Activated CD4-positive, CD25-positive, alpha-beta regulatory T cell (primary cell): ENCODE results near the gene NCAPD3.
"Not testable (repeated sequence)": the region's sequence is repeated elsewhere in the genome, so short reads cannot be mapped to it uniquely, and the experiment has no call there.

Experiments
- DNase-seq, 4 experiments: peaks; one replicate each; lab custom pipeline; 2025; lab: John Stamatoyannopoulos, UW

NCAPD3 gene, protein sequence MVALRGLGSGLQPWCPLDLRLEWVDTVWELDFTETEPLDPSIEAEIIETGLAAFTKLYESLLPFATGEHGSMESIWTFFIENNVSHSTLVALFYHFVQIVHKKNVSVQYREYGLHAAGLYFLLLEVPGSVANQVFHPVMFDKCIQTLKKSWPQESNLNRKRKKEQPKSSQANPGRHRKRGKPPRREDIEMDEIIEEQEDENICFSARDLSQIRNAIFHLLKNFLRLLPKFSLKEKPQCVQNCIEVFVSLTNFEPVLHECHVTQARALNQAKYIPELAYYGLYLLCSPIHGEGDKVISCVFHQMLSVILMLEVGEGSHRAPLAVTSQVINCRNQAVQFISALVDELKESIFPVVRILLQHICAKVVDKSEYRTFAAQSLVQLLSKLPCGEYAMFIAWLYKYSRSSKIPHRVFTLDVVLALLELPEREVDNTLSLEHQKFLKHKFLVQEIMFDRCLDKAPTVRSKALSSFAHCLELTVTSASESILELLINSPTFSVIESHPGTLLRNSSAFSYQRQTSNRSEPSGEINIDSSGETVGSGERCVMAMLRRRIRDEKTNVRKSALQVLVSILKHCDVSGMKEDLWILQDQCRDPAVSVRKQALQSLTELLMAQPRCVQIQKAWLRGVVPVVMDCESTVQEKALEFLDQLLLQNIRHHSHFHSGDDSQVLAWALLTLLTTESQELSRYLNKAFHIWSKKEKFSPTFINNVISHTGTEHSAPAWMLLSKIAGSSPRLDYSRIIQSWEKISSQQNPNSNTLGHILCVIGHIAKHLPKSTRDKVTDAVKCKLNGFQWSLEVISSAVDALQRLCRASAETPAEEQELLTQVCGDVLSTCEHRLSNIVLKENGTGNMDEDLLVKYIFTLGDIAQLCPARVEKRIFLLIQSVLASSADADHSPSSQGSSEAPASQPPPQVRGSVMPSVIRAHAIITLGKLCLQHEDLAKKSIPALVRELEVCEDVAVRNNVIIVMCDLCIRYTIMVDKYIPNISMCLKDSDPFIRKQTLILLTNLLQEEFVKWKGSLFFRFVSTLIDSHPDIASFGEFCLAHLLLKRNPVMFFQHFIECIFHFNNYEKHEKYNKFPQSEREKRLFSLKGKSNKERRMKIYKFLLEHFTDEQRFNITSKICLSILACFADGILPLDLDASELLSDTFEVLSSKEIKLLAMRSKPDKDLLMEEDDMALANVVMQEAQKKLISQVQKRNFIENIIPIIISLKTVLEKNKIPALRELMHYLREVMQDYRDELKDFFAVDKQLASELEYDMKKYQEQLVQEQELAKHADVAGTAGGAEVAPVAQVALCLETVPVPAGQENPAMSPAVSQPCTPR (N-terminal part only)

DNA sequence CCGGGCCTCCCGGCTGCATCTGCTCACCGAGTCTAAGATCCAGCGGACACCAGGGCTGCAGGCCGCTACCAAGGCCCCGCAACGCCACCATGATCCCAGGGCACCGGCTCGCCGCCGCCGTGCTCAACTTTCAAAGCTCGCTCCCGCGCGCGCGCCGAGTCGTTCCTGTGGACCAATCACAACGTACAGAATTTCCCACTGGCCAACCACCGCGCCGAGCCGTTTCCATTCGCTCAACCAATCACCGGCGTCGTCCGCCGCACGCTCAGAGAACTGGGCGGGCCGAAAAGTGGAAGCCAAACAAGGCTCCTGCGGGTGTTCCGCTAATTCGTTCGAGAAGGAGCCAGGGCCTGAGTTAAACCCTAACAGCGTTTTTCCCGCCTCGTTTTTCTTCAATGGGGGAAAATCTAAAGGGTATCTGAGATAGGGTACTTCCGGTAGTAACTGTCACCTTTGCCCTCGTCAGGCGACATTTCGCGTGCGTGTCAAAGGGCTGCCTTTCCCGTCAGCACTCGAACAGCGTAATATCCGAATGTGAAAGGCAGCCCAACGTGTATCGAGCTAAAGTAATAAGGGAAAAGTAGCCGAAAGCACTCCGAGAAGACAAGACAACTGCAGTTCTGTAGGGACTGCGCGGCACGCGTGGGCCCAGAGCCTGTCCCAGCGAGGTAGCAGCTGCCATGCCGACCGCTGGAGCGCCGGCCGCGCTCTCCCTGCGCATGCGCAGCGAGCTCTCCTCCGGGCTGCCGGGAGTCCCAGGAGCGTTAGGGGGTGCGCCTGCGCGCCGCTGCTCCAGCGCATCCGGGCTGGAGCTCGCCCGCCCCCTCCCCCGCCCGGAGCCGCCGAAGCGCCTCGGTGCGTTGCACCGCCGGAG lies at the start of gene NCAPD3, which contains the start of gene VPS26B:
NCAPD3 (minus strand) TSS at position 132 of the 874 bp plus-strand sequence; CDS start at position 91, 41 bp downstream.
VPS26B (plus strand) TSS at position 836 of the 874 bp plus-strand sequence. CDS start 452 bp downstream, outside the sequence.
- peak; percentile 89 to 95 (median 92) for DNase-seq

DNA sequence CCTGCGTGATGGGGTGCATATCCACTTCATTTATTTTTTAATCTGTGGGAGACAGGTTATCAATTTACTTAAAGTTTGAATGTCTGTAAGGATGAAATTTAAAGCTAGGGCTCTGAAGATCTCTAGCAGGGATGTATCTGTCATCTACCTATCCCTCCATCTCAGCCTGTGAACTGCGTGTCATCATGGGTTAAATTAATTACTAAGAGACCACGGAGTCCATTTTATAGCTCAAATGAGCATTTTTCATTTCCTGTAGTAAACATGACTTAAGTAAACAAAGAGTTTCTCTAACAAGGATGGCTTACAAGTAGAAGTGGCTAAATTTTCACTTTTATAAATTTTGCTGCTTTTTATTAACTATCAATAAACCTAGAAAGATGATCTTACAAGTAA lies 49.5 kb upstream of the NCAPD3 start:
- DNase-seq: no peak

DNA sequence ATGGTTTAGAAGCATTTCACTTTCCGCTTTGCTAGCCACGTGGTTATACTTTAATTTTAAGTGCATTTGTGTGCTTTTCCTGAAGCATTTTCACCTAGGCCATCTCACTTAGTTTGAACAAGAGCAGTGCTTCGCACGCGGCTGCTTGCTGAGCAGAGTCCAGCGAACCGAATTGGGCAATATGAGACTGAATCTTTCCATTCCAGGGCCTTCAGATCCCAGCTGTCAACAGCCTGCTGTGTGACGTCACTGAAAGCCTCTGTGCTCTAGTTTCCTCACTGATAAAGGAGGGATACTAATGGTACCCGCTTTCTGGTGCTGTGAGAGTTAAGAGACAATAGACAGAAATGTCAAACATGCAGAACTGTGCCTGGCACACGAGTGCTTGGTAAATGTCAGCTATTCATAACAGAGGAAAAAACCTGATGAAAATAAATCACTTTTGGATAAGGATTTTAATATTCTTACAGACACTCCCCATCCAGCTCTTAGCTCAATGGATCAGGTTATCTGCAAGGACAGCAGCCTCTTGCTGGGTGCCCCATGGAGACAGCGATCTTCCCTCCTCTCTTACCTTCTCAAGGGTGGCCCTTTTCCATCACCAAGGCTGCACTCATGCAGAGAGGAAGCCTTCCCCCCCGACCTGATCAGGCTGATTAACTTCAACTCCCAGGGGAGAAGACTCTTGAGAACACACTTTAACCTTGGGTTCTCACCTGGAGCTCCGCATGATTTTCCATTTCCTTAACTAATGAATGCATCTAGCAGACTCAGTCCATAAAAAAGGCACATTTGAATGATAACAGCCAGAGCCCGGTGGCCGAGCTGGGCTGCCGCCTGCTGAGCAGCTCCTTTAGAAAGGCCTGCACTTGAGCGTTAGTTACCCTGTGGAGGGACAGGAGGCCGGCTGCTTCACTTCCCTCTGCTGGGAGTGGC lies 48.9 kb upstream of the NCAPD3 start:
- no peak for DNase-seq

DNA sequence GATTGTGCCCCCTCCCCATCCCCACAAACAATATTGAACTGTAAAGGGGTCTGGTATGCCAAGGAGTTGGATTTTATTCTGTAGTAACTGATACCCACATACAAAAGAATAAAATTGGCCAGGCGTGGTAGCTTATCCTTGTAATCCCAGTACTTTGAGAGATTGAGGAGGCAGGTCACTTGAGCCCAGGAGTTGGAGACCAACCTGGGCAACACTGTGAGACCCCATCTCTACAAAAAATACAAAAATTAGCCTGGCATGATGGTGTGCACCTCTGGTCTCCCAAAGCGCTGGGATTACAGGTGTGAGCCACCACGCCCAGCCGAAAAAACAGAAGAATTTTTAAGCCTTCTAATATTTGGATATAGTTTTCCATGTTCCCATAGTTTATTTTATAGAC lies 48.2 kb upstream of the NCAPD3 start:
- DNase-seq: no peak

DNA sequence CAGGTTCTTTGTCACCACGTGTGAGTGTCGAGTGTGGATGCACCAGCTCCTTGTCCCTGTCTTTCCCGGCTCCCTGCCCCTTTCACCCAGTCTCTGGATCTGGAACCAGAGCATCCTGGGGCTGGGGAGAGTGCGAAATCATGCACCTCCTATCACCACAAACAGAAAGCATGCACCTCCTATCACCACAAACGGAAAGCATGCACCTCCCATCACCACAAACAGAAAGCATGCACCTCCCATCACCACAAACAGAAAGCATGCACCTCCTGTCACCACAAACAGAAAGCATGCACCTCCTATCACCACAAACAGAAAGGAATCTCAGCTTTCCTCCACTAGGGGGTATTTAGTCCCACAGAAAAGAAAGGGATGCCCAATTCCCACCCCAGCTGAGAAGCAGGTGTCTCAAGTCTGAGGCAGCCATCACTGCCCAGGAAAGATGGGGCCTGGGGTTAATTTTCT lies 46.5 kb upstream of the NCAPD3 start:
- DNase-seq: no peak

DNA sequence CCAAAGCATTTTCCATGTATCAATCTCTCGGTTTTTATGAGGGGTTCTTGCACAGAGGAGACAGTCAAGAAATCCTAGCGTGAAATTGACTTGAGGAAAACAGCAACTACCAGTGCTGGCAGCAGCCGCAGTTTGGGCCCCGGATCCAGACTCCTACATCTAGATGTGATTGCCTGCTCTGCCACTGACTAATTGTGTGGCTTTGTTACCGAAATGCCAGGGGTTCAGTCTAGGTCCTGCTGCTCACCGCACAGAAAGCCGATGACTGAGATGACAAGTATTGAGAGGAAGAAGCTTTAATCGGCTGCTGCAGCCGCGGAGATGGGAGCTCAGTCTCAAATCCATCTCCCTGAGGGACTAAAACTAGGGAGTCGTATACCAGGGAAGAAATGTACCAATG lies 44.2 kb upstream of the NCAPD3 start:
- DNase-seq: no peak

DNA sequence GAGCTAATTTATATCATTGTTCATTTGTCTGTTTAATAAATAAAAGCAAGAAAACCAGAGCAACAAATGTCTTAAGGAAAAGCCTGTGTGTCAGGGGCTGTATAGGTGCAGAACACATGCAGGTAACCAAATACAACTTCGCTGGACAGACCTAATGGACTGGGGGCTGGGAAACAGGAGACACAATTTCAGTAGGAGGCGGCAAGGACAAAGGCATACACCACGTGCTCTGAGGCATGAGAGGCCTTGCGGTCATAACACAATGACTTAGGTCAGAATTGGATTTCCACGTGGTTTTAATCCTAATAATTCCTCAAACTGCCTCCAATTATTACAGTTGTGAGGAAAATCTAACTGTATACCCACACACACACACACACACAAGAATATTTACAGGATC lies 43.7 kb upstream of the NCAPD3 start:
- no peak for DNase-seq

DNA sequence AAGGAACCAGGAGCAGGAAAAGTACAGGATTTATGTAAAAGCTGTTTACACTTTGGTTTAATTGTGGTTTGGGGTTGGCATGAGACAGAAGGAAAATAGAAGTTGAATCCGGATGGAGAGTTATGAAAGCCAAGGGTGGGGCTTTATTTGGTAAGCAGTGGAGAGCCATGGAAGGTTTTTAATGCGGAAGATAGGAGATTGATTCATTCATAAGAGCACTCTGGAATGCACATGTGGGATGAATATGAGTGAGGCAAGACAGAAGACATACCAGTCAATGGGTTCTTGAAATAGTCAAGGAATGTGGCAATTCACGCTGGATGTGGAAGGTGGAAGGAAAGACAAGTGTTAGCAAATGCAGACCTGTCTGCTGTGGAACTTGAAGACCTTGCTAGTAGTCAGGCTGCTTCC lies 43.1 kb upstream of the NCAPD3 start:
- DNase-seq: no peak

DNA sequence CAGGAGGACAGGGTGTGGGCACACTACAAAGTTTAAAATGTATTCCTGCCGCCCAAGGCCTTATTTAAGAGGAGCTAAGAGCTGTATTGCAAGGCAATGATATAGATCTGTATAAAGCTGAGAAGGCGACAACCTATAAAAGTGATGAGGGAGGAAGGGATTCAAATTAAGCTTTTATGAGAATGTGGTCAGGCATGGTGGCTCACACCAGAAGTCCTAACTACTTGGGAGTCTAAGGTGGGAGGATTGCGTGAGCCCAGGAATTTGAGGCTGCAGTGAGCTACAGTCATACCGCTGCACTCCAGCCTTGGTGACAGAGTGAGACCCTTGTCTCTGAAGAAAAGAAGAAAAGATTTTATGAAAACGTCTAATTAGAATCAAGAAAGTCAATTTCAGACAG lies 42.7 kb upstream of the NCAPD3 start:
- DNase-seq: no peak

DNA sequence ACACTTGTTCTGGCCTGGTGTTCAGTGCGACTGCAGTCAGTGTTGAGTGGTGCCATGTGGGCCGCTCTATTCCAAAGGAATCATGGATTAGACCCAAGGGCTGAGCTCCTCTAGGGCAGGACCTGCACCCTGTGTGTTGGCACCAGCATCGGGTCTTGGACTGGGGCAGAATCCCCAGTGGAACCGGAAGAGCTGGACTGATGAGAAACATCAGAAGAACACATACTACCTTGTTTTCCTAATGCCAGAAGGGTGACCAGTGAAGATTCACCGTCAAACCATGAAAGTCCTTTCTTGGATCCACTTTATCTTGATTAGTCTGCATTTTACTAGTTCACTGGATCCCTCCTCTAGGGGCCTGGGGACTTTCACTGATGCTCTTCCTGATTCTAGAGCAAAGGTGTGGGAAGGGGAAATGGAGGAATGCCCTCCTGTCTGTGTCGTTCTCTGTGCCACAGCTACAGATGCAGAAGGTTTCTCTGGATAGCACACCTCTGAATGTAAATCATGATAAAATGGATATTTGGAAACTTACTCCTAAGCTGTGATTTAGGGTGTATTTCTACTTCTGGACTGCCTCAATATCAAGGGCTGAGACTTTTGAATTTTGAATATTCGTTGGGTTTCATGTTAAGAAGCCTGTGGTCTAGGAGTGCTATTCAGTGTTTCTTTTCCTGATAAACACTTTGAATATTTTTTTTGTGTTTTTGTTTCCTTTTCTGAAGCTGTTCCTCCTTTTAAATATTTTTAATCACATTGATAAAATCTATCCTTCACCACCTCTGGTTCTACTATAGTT lies 41.4 kb upstream of the NCAPD3 start:
- DNase-seq: no peak

DNA sequence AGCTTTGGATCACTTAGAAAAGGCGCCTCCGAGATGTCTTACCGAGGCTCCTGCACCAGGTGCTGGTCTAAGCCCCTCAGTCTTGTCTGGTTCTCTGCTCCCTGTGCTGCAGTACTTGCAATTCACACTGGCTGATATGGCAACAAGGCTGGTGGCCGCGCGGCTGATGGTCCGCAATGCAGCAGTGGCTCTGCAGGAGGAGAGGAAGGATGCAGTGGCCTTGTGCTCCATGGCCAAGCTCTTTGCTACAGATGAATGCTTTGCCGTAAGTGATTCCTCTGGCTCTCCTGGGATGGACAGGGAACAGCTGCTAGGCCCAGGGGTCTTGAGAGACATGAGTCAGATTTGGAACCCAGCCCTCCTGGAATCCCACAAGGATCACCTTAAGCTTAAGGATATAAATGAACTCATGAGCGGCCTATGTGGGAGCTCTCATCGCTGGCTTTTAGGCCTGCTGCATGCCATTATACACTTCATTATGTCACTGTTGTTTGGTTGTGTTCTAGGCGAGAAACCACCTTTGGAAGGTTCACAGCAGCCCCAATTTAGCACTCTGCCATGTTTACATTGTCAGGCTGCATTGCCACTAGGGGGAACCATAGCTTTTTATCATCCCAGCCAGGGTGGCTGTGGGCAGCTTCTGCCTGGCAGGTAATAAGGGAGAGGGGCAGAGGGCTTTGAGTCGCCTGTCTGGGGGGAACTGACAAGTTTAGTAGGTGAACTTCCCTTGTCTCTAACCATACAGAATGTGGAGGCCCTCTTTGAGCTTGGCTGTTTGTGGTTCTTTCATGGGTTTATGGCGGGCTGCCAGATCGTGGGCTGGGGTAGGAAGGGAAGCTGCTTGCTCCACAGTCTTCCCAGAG lies 38.1 kb upstream of the NCAPD3 start:
- DNase-seq: no peak

DNA sequence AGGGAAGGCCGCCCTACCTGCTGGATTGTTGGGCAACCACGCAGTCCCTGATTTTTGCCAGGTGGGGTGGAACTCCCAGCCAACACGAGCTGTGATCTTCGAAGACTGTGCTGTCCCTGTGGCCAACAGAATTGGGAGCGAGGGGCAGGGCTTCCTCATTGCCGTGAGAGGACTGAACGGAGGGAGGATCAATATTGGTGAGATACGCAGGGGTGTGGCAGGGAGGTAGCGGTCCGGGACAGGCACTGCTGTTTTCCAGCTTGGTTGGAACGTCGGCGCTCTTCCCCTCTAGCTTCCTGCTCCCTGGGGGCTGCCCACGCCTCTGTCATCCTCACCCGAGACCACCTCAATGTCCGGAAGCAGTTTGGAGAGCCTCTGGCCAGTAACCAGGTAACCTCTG lies 37.2 kb upstream of the NCAPD3 start:
- no peak for DNase-seq

DNA sequence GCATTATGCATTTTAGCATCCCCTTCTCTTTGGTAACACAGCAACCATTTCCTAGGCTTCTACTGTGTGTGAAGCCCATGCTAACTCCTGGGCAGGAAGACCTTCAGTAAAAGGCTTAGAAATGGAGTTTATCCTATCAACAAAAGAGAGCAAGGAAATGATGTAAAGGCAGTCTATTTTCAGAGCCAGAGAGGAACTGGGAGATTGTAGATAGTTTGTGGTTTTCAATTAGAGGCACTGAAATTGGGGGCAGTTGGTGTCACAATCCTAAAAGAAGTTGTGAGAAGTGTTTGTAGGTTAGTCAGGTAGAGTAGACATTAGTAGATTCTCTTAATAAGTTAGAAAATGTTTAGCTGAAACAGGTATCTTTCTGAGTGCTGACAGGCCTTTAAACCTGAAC lies 36.7 kb upstream of the NCAPD3 start:
- no peak for DNase-seq

DNA sequence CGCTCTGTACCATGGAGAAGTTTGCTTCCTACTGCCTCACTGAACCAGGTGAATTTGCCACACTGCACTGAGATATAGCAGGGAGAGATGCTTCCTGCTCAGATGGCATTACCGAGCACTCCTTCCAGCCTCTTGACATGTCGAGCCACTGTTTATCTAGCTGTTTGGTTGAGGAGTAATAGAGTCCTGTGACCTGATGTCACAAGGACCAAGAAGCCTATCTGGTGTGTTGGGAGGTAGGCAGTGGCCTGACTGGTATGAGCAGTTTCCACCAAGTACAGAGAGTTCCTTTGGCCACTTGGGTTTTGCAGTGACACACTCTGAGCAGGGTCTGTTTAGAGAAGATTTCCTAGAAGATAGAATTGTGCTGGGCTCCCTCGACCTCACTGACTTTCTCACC lies 34.8 kb upstream of the NCAPD3 start:
- no peak for DNase-seq

DNA sequence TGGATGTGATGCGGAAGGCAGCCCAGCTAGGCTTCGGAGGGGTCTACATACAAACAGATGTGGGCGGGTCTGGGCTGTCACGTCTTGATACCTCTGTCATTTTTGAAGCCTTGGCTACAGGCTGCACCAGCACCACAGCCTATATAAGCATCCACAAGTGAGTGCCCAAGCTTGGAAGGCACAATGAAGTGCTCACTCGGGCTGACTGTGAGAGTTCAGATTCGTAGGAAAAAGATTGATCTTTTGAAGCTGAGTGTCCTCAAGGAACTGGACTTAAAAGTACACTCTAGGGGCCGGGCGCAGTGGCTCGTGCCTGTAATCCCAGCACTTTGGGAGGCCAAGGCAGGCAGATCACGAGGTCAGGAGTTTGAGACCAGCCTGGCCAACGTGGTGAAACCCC lies 33.3 kb upstream of the NCAPD3 start:
- DNase-seq: no peak

DNA sequence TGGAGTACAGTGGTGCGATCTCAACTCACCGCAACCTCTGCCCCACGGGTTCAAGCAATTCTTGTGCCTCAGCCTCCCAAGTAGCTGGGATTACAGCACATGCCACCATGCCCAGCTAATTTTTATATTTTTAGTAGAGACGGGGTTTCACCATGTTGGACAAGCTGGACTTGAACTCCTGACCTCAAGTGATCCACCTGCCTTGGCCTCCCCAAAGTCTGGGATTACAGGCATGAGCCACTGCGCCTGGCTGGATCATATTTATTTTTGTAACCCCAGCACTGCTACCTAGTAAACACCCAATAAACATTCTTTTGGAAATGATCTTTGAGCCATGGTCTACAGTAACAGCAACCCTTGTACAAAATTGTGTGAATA lies 31.4 kb upstream of the NCAPD3 start:
- DNase-seq: not testable (repeated sequence)

DNA sequence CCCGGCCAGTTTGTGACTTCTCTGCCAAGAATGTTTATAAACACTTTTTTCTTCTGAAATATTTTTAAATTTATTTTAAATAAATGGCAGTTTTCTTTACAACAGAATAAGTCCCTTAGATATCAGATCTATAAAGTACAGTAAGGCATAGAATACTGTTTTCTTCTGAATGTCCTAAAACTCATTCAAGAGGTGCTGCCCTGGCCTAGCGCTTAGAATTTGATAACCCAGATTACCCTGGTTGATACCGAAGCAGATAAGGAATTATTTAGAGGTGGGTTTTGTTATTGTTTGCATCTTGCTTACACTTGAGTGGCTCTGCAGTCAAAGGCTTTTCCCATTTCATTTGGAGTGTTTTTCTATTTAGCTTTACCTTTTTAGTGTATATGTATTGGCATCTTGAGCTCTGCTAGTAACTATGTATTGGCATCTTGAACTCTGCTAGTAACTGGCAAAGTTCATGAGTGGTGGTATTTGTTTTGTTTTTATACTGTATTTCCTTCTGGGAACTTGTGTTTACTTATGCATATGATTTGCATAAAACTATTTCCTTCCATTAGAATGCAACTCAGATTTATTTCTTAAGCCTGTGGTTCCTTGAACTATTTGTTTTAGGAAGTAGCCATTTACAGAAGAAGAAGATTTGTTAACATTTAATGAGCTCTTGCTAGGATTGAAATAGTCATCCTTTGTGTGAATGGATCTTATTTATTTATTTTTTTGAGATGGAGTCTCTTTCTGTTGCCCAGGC lies 30.8 kb upstream of the NCAPD3 start:
- no peak for DNase-seq
